Psoas muscle (tissue), 8 donors: ENCODE data around the gene TMEM132A. TPM values are rescaled to one million over a fixed set of nuclear protein-coding genes. Genes with fewer than 3 reads are reported as not detected.

ENCODE experiments used
- ATAC-seq, 4 donors: fragments of 200-7000 bp; cut with Tn5 transposase; one replicate each; pipeline ENCODE4 v1.9.1; 2020; ENCODE audit warnings: moderate library complexity in 3 of 4, mild to moderate bottlenecking in 2 of 4
- DNase-seq, 2 donors: peaks; one replicate each; pipeline ENCODE4 v3.0.0-alpha.2; 2020
- H3K27ac ChIP-seq: fragments of 200-600 bp; one replicate; pipeline ENCODE4 v1.8.0; 2022
- H3K27me3 ChIP-seq, 3 donors: fragments of 200-600 bp in 1 of 3; one replicate each; pipeline versions ENCODE4 v1.6.1 to v1.8.0; 2013 to 2022; ENCODE audit warnings: low read length in 2 of 3, mild to moderate bottlenecking in 2 of 3, moderate library complexity in 1 of 3; ENCODE audit not compliant: insufficient read depth in 3 of 3
- H3K36me3 ChIP-seq, 2 donors: fragments of 200-600 bp in 1 of 2; one replicate each; pipeline versions ENCODE4 v1.6.1 to v1.8.0; 2013 to 2022; ENCODE audit warnings: low read depth in 1 of 2, mild to moderate bottlenecking in 1 of 2, moderate library complexity in 1 of 2; ENCODE audit not compliant: insufficient read depth in 1 of 2
- H3K4me1 ChIP-seq: fragments of 200-600 bp; one replicate; pipeline ENCODE4 v1.8.0; 2022
- H3K4me3 ChIP-seq: fragments of 200-600 bp; one replicate; pipeline ENCODE4 v1.8.0; 2022; ENCODE audit warnings: mild to moderate bottlenecking
- H3K9me3 ChIP-seq: fragments of 200-600 bp; one replicate; pipeline ENCODE4 v1.8.0; 2022
- whole genome bisulfite sequencing, 3 donors: extraction: QIAGEN DNeasy Blood & Tissue Kit; methylation state at CpG; one replicate each; pipeline versions ENCODE4 v1.1.6 to v1.1.7; 2013; 5-methylcytosine and 5-hydroxymethylcytosine counted together
- intact Hi-C, 2 donors: fragments of 100-400 bp; cut with DNase I; formaldehyde crosslinking; loops; one replicate each; pipeline versions ENCODE4 v1.11.0 to v1.14.2; 2022
- polyA plus RNA-seq, 3 donors: library from polyadenylated mRNA; stranded (reverse); fragments of 200-250 nt; gene quantifications; one replicate each; pipeline ENCODE4 v1.2.3, GENCODE V29; 2013
- total RNA-seq, 4 donors: library from RNA; stranded (reverse); fragmentation: NEBNext Ultra II Directional in 2 of 4; extraction: Animal tissue kit (Norgen Biotek cat#: 25700) in 2 of 4; gene quantifications; one replicate each; pipeline versions ENCODE4 v1.2.1 to v1.2.4, GENCODE V29; 2021 to 2023
- TF ChIP-seq, protein P1 (sequence below): fragments of 200-600 bp; IDR thresholded peaks from one replicate; pipeline ENCODE4 v1.8.0; 2022; ENCODE audit warnings: antibody characterized with exemption
- donor health status: healthy with polysubstance abuse.
- donor health status: DM: no; HTN: no; CAD: no; lungs with moderate emphysema.
- donor health status: Bipolar disorder and iron deficiency.
- donor health status: healthy.
- donor health status: DM: yes; HTN: yes; CAD: no.
- donor health status: DM: no; HTN: no; CAD: no.
- donor health status: DM: no; HTN: no; CAD: no.
- donor health status: DM: yes; HTN: yes; CAD: no.

The TMEM132A gene
- total and polyA plus RNA-seq, 7 donors = 2.0 to 7.7 (median 3.7) TPM

DNA sequence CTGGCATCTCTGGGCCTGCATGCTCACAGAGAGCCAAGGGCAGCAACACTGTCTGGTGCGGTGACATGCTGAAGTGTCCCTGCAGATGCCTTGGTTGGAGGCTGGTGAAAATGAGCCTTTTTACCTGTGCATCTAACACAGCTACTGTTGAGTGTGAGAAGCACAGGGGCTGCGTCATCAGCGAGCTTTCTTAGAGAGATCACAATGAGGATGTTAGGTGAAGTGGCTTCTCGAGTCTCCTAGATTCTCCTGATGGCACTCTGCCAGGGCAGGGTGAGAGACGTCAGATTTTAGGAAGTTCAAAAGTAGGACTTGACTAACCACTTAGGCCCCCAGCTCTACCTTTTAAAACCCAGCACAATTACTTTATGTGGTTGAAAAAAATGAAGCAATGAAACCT, 31.3 kb downstream of the TMEM132A start:
- Histone ChIP-seq H3K9me3 (no peaks in the 10 kb centered on the region), H3K27me3 (peaks cover 0 to 5% (median 0%) of the 10 kb centered on the region in 3 donors), H3K36me3 (no peaks in the 10 kb centered on the region), H3K4me3 (no peak overlapping the region), H3K27ac (no peak overlapping the region), H3K4me1 (no peaks in the 10 kb centered on the region)
- 55 to 59% (median 58%) methylated on average over 5 of the region's 5 CpGs for WGBS, 3 donors
- ATAC-seq (no peak), DNase-seq (no peak)
- TF ChIP-seq, protein P1, sequence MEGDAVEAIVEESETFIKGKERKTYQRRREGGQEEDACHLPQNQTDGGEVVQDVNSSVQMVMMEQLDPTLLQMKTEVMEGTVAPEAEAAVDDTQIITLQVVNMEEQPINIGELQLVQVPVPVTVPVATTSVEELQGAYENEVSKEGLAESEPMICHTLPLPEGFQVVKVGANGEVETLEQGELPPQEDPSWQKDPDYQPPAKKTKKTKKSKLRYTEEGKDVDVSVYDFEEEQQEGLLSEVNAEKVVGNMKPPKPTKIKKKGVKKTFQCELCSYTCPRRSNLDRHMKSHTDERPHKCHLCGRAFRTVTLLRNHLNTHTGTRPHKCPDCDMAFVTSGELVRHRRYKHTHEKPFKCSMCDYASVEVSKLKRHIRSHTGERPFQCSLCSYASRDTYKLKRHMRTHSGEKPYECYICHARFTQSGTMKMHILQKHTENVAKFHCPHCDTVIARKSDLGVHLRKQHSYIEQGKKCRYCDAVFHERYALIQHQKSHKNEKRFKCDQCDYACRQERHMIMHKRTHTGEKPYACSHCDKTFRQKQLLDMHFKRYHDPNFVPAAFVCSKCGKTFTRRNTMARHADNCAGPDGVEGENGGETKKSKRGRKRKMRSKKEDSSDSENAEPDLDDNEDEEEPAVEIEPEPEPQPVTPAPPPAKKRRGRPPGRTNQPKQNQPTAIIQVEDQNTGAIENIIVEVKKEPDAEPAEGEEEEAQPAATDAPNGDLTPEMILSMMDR = no peak
- intact Hi-C loops = no loop called here

DNA sequence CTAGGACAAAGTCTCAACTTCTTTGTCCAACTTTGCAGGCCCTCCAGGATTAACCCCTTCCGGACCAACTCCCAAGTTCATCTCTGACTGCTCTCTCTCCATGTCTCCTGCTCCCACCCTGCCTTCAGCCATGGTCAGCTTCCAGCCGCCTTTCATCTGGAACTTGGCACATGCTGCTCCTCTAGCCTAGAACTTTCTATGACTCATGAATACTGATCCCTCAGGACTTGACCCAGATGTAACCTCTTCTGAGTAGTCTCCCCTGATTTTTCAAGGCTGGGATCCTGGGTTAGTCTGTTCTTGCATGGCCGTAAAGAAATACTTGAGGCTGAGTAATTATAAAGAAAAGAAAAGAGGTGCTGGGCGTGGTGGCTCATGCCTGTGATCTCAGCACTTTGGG, 32.9 kb downstream of the TMEM132A start:
- 81 to 86% (median 81%) methylated on average over 4 of the region's 4 CpGs for WGBS, 3 donors
- Histone ChIP-seq H3K36me3 (no peaks in the 10 kb centered on the region), H3K4me1 (no peaks in the 10 kb centered on the region), H3K9me3 (no peaks in the 10 kb centered on the region), H3K4me3 (no peak overlapping the region), H3K27me3 (peaks cover 0 to 3% (median 0%) of the 10 kb centered on the region in 3 donors), H3K27ac (no peak overlapping the region)
- intact Hi-C loops = no loop called here
- TF ChIP-seq, protein P1 = no peak
- no peak for DNase-seq
- peak in 2 of 4 donors; percentile 35 to 40 for ATAC-seq

DNA sequence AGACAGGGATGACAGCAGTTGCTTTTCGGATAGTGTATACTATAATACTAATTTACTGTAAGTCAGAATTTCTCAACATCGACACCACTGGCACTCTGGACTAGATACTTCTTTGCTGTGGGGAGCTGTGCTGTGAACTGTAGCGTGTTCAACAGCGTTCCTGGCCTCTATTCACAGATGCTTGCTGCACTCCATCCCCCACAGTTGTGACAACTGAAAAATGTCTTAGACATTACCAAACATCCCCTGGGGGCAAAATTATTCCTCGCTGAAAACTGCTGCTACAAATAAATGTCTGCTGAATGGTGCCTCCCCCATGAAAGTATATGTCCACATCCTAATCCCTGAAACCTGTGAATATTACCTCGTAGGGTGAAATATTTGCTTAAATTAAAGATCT, 35.2 kb downstream of the TMEM132A start:
- WGBS, 3 donors = 51 to 64% (median 59%) methylated on average over 6 of the region's 6 CpGs
- Histone ChIP-seq H3K4me3 (no peak overlapping the region), H3K27me3 (peaks cover 0 to 3% (median 0%) of the 10 kb centered on the region in 3 donors), H3K4me1 (no peaks in the 10 kb centered on the region), H3K36me3 (no peaks in the 10 kb centered on the region), H3K9me3 (no peaks in the 10 kb centered on the region), H3K27ac (no peak overlapping the region)
- TF ChIP-seq, protein P1 = no peak
- no peak for ATAC-seq
- no peak for DNase-seq
- intact Hi-C loops = no loop called here

DNA sequence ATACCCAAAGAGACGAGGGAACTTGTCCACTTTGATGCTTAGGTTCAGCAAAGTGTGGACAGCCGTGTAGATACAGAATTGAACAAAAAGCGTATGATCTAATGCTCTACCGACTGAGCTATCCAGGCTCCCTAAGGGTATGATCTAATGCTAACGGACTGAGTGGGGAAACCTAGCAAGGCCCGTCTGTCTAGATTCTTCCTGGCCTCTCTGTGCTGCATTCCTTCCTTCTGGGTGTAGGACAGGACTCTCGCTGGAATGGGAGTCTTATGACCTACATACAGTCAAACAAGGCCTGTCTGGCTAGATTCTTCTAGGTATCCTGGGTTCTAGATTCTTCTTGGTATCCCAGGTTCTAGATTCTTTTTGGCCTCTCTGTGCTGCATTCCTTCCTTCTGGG, 36.1 kb downstream of the TMEM132A start:
- DNase-seq = no peak
- intact Hi-C loops = no loop called here
- no peak for ATAC-seq
- Histone ChIP-seq H3K27me3 (peaks cover 0 to 3% (median 0%) of the 10 kb centered on the region in 3 donors), H3K4me3 (no peak overlapping the region), H3K9me3 (no peaks in the 10 kb centered on the region), H3K36me3 (no peaks in the 10 kb centered on the region), H3K4me1 (no peaks in the 10 kb centered on the region), H3K27ac (no peak overlapping the region)
- 87 to 91% (median 88%) methylated on average over 7 of the region's 7 CpGs for WGBS, 3 donors
- TF ChIP-seq, protein P1 = no peak

DNA sequence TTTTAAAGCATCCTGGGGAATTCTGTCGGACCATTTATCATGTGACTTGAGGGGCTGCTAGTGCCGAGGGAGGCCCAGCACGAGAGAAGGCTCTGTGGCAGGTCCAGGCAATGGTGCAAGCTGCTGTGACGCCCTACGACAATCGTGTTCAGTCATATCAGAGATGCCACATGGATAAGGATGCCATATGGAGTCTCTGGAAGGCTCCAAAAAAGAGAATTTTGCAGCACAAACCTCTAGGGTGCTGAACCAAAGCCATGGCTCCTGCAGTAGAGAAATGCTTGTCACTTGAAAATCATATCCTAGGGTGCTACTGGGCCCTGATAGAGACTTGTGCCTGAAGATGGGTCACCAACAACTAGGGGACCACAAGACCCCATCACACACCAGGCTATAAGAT, 40.5 kb downstream of the TMEM132A start:
- Histone ChIP-seq H3K36me3 (no peaks in the 10 kb centered on the region), H3K27me3 (peaks cover 0 to under 1% (median 0%) of the 10 kb centered on the region in 3 donors), H3K27ac (no peak overlapping the region), H3K4me1 (no peaks in the 10 kb centered on the region), H3K9me3 (no peaks in the 10 kb centered on the region), H3K4me3 (no peak overlapping the region)
- intact Hi-C loops = no loop called here
- DNase-seq (no peak), ATAC-seq (no peak)
- TF ChIP-seq, protein P1 = no peak
- 81 to 87% (median 83%) methylated on average over 6 of the region's 6 CpGs for WGBS, 3 donors
